GM12878 (cell line): ENCODE results near the gene CENPE. TPM values are rescaled to one million over a fixed set of nuclear protein-coding genes. Genes with fewer than 3 reads are reported as not detected.

Source experiments
- ATAC-seq: fragments of 200-7000 bp; cut with Tn5 transposase; 3 replicates; pipeline ENCODE4 v1.9.1; 2020; ENCODE audit warnings: mild to moderate bottlenecking, moderate library complexity
- BruUV-seq: library from RNA; stranded (reverse); fragments of 400-500 nt; replicated peaks from 2 replicates; lab custom pipeline; 2021; lab: Mats Ljungman, UMichigan
- CTCF ChIA-PET: fragments of 300-600 bp; sonication (Branson Sonifier 250); formaldehyde crosslinking; extraction: SDS; loops from one replicate; lab custom pipeline; 2021; ENCODE audit warnings: inconsistent platforms; lab: Yijun Ruan, JAX
- POLR2A ChIA-PET: fragments of 350-600 bp; formaldehyde crosslinking; extraction: SDS; loops from one replicate; lab custom pipeline; 2021; ENCODE audit warnings: inconsistent platforms; lab: Charles Lee
- RAD21 ChIA-PET: fragments of 300-600 bp; sonication (Branson Sonifier 250); formaldehyde crosslinking; loops from one replicate; lab custom pipeline; 2023; ENCODE audit warnings: antibody characterized with exemption; ENCODE audit not compliant: unreplicated experiment; lab: Charles Lee
- SMC1A ChIA-PET: fragments of 300-600 bp; sonication (Branson Sonifier 250); formaldehyde crosslinking; loops from one replicate; lab custom pipeline; 2023; ENCODE audit not compliant: unreplicated experiment, uncharacterized antibody; lab: Charles Lee
- DNase-seq: peaks from one replicate; pipeline ENCODE4 v3.0.0-alpha.2; 2011; ENCODE audit warnings: low read depth, low spot score
- FAIRE-seq: peaks from 3 replicates; lab custom pipeline; 2011; peaks lifted over from hg19 to GRCh38; lab: Jason Lieb, UNC
- H2AFZ ChIP-seq: 2 replicates; pipeline ENCODE4 v1.6.0; 2011; ENCODE audit warnings: low read depth, low read length, control low read depth; ENCODE audit not compliant: control insufficient read depth
- H3K27ac ChIP-seq: 2 replicates; pipeline ENCODE4 v1.5.1; 2011; ENCODE audit warnings: control low read depth; ENCODE audit not compliant: control insufficient read depth, insufficient read depth
- H3K27me3 ChIP-seq, 2 experiments: replicated peaks in 1 of 2; 2 replicates each; pipeline versions ENCODE4 v1.6.0 to v1.6.1; 2011; ENCODE audit warnings: low read length in 1 of 2; ENCODE audit not compliant: control insufficient read depth in 2 of 2, insufficient read depth in 2 of 2
- H3K36me3 ChIP-seq, 2 experiments: 2 replicates each; pipeline ENCODE4 v1.5.1; 2011; ENCODE audit warnings: low read length in 1 of 2; ENCODE audit not compliant: control insufficient read depth in 2 of 2, insufficient read depth in 2 of 2
- H3K4me1 ChIP-seq: 2 replicates; pipeline ENCODE4 v1.6.1; 2011; ENCODE audit warnings: mild to moderate bottlenecking, low read length, moderate library complexity, mixed read lengths; ENCODE audit not compliant: control insufficient read depth, insufficient read depth
- H3K4me2 ChIP-seq: 2 replicates; pipeline ENCODE4 v1.6.0; 2011; ENCODE audit warnings: control low read depth; ENCODE audit not compliant: control insufficient read depth, insufficient read depth
- H3K4me3 ChIP-seq: fragments of 200-600 bp; sonication (generic); 2 replicates; pipeline ENCODE4 v1.5.1; 2016
- H3K79me2 ChIP-seq: 2 replicates; pipeline ENCODE4 v1.6.0; 2011; ENCODE audit warnings: low read length; ENCODE audit not compliant: control insufficient read depth, insufficient read depth
- H3K9ac ChIP-seq: 2 replicates; pipeline ENCODE4 v1.8.0; 2011; ENCODE audit warnings: low read length, control low read depth, mixed read lengths; ENCODE audit not compliant: control insufficient read depth, insufficient read depth
- H3K9me3 ChIP-seq: replicated peaks from 3 replicates; pipeline ENCODE4 v1.5.1; 2011; ENCODE audit warnings: mild to moderate bottlenecking, low read length; ENCODE audit not compliant: control insufficient read depth, insufficient read depth
- H4K20me1 ChIP-seq: 2 replicates; pipeline ENCODE4 v1.6.0; 2011; ENCODE audit not compliant: control insufficient read depth, insufficient read depth
- BHLHE40 ChIP-seq, 2 experiments: fragments of 450-650 bp in 1 of 2; IDR thresholded peaks; 2 replicates each; pipeline ENCODE4 v1.6.1; 2011 to 2017; ENCODE audit warnings: low read depth in 2 of 2, borderline replicate concordance in 1 of 2, improper control_type of control experiment in 1 of 2, low read length in 1 of 2, mild to moderate bottlenecking in 1 of 2
- CBX5 ChIP-seq: sonication (generic); IDR thresholded peaks from 2 replicates; pipeline ENCODE4 v1.6.1; 2016; ENCODE audit warnings: low read depth, moderate library complexity, mild to moderate bottlenecking, inconsistent platforms
- NR2F1 ChIP-seq: fragments of 450-650 bp; conservative IDR thresholded peaks from 2 replicates; pipeline ENCODE4 v1.6.1; 2017; ENCODE audit warnings: mild to moderate bottlenecking
- NRF1 ChIP-seq: conservative IDR thresholded peaks from 2 replicates; pipeline ENCODE4 v1.6.1; 2011; ENCODE audit warnings: mild to moderate bottlenecking, low read depth, low read length, improper control_type of control experiment
- SREBF2 ChIP-seq: IDR thresholded peaks from 2 replicates; pipeline ENCODE4 v1.6.1; 2012; ENCODE audit warnings: mild to moderate bottlenecking, low read length
- TCF7 ChIP-seq: IDR thresholded peaks from 2 replicates; pipeline ENCODE4 v1.6.1; 2014; ENCODE audit warnings: antibody characterized with exemption, borderline replicate concordance
- WRNIP1 ChIP-seq: IDR thresholded peaks from 2 replicates; pipeline ENCODE4 v1.6.1; 2011; ENCODE audit warnings: low read depth, low read length, improper control_type of control experiment, borderline replicate concordance
- WGBS: methylation state at CpG from one replicate; pipeline ENCODE4 v1.1.6; 2016; ENCODE audit warnings: low lambda C conversion rate; ENCODE audit not compliant: insufficient replicate concordance, insufficient coverage; ENCODE audit errors: missing lambda C conversion rate; 5-methylcytosine and 5-hydroxymethylcytosine counted together
- in situ Hi-C: fragments of 300-500 bp; cut with MboI; formaldehyde crosslinking; loops from 9 replicates; pipeline ENCODE4 v1.14.3; 2018; ENCODE audit warnings: mixed read lengths
- intact Hi-C: fragments of 100-400 bp; cut with micrococcal nuclease; formaldehyde crosslinking; loops from one replicate; pipeline ENCODE4 v1.14.2; 2022; ENCODE audit not compliant: unreplicated experiment
- polyA plus RNA-seq, 11 experiments: library from polyadenylated mRNA; depleted of rRNA in 4 of 11; unstranded in 6 of 11; stranded (reverse) in 5 of 11; fragments of >200 nt; fragmentation: Nextera tagmentation in 4 of 11; fragmentation: Illumina TruSeq in 1 of 11; extraction: Ambion mirVana in 4 of 11; extraction: Trizol in 1 of 11; gene quantifications; 1 replicate in 1 of 11; 2 replicates in 10 of 11; pipeline versions ENCODE4 v1.2.1 to v1.2.3, GENCODE V29; 2011 to 2016; ENCODE audit warnings: inconsistent platforms in 2 of 11, missing spikeins in 2 of 11, low read depth in 1 of 11
- total RNA-seq, 4 experiments: library from RNA; depleted of rRNA in 3 of 4; stranded (reverse); fragments of >200 nt in 3 of 4; fragmentation: Illumina TruSeq in 1 of 4; extraction: Trizol in 1 of 4; gene quantifications; 2 replicates each; pipeline versions ENCODE4 v1.2.1 to v1.2.3, GENCODE V29; 2013 to 2021
- TF ChIP-seq, protein P1 (sequence below): IDR thresholded peaks from 2 replicates; pipeline ENCODE4 v1.6.1; 2012; ENCODE audit warnings: low read depth, low read length, improper control_type of control experiment
- TF ChIP-seq, protein P2 (sequence below): IDR thresholded peaks from 2 replicates; pipeline ENCODE4 v1.6.1; 2011; ENCODE audit warnings: low read depth, mild to moderate bottlenecking, low read length, moderate library complexity, borderline replicate concordance; ENCODE audit errors: extremely low read depth
- TF ChIP-seq, protein P3 (sequence below): fragments of 450-650 bp; IDR thresholded peaks from 2 replicates; pipeline ENCODE4 v1.6.1; 2016; ENCODE audit warnings: mild to moderate bottlenecking, moderate library complexity, borderline replicate concordance
- TF ChIP-seq, protein P4 (sequence below): IDR thresholded peaks from 2 replicates; pipeline ENCODE4 v1.6.1; 2012; ENCODE audit warnings: low read depth, low read length, improper control_type of control experiment

CENPE gene
- total and polyA plus RNA-seq, 10 of the 15 experiments (the other 5 are each of a cell fraction or from before 2014, with no cell fraction given), result 10.2 to 53.6 (median 25.2) TPM

DNA sequence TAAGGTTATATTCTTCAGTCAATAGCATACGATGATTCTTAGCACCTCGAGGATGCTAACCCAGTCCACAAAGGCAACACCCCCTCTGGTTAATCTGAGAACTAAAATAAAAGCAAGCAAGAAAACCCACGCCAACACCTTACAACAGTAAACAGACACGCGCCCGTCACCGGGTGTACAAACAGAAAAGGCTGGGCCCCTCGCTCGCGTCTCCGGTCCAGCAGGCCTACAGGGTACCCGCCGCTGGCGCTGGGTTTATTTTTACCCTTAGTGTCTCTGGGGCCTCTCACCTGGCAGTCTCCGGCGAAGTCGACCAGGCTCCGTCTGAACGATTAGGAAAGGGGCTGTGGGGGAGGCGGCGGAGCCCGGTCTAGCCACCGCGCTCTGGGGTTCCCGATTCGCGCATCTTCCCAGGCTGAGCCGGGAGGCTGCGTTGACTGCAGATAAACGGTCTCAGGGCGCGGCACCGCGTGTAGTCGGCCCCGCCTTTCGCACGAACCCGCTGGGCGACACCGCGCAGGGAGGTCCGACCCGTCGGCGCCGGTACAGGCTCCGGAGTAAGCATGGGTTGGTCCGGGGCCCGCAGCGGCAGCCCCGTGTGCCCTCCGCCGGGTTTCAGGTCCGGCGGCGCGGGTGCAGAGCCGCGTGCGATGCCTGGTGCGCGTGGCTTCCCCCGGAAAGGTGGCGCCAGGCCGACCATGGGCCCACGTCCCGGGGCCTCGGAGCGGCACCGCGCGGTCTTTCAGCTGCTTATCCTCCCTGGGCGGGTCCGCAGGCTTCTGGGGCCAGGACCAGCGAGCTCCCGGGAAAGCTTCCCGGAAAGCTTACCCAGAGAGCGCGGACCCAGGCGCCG lies 122.0 kb downstream of the CENPE start:
- Histone ChIP-seq H3K27me3 (no peaks in the 10 kb centered on the region), H3K36me3 (no peaks in the 10 kb centered on the region), H2AFZ (peak overlapping the region; percentile 83), H3K4me3 (peak overlapping the region; percentile 77), H3K4me1 (peaks cover 8% of the 10 kb centered on the region), H3K9ac (peak overlapping the region; percentile 93), H4K20me1 (no peaks in the 10 kb centered on the region), H3K9me3 (no peaks in the 10 kb centered on the region), H3K4me2 (peak overlapping the region; percentile 94), H3K79me2 (peaks cover 53% of the 10 kb centered on the region), H3K27ac (peak overlapping the region; percentile 93)
- ChIA-PET POLR2A (interaction anchor here (0.6 to 1.3 kb wide), 5 partner anchors 19 to 648 kb away, joined by 3 to 5 read pairs (median 3); no protein-coding TSS in a partner anchor), CTCF (interaction anchor here (0.8 to 2.6 kb wide), 7 partner anchors 12 to 56 kb away, joined by 3 to 17 read pairs (median 10); partner anchors contain the start of gene SLC9B1), RAD21 (interaction anchor here (0.6 to 7.8 kb wide), 9 partner anchors 11 to 645 kb away, joined by 3 to 69 read pairs (median 3); partner anchors contain the start of gene CISD2), SMC1A (interaction anchor here (0.6 to 5.4 kb wide), 9 partner anchors 8 to 248 kb away, joined by 3 to 59 read pairs (median 4); partner anchors contain the start of gene UBE2D3)
- ATAC-seq, result peak; percentile 75
- no peak for DNase-seq
- no peak for FAIRE-seq
- whole genome bisulfite sequencing, result under 1% methylated on average over 82 of the region's 82 CpGs
- BruUV-seq, result no TSS peak
- in situ Hi-C loops, result no loop called here
- intact Hi-C loops, result loop anchor here (2.0 kb wide), 1 partner anchor 249 kb away; the partner anchor contains the start of gene UBE2D3
- TF ChIP-seq SREBF2 (no peak), CBX5 (peak; percentile 4; the same call in 1 of the 2 replicates), BHLHE40 (IDR thresholded peaks at IDR 0.05; ENCODE audit: borderline replicate concordance in 1 of 2, low read depth in 2 of 2, low read length in 1 of 2) (peak; percentile 10 to 66; a peak in 2 of 4 replicates), WRNIP1 (no peak), TCF7 (no peak), NR2F1 (0 out of 2 replicates have a peak, but pooled peaks have one; percentile 27), NRF1 (no peak)
- TF ChIP-seq, protein P1, sequence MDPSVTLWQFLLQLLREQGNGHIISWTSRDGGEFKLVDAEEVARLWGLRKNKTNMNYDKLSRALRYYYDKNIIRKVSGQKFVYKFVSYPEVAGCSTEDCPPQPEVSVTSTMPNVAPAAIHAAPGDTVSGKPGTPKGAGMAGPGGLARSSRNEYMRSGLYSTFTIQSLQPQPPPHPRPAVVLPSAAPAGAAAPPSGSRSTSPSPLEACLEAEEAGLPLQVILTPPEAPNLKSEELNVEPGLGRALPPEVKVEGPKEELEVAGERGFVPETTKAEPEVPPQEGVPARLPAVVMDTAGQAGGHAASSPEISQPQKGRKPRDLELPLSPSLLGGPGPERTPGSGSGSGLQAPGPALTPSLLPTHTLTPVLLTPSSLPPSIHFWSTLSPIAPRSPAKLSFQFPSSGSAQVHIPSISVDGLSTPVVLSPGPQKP, result no peak
- TF ChIP-seq, protein P2, sequence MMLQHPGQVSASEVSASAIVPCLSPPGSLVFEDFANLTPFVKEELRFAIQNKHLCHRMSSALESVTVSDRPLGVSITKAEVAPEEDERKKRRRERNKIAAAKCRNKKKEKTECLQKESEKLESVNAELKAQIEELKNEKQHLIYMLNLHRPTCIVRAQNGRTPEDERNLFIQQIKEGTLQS, result no peak
- TF ChIP-seq, protein P3, sequence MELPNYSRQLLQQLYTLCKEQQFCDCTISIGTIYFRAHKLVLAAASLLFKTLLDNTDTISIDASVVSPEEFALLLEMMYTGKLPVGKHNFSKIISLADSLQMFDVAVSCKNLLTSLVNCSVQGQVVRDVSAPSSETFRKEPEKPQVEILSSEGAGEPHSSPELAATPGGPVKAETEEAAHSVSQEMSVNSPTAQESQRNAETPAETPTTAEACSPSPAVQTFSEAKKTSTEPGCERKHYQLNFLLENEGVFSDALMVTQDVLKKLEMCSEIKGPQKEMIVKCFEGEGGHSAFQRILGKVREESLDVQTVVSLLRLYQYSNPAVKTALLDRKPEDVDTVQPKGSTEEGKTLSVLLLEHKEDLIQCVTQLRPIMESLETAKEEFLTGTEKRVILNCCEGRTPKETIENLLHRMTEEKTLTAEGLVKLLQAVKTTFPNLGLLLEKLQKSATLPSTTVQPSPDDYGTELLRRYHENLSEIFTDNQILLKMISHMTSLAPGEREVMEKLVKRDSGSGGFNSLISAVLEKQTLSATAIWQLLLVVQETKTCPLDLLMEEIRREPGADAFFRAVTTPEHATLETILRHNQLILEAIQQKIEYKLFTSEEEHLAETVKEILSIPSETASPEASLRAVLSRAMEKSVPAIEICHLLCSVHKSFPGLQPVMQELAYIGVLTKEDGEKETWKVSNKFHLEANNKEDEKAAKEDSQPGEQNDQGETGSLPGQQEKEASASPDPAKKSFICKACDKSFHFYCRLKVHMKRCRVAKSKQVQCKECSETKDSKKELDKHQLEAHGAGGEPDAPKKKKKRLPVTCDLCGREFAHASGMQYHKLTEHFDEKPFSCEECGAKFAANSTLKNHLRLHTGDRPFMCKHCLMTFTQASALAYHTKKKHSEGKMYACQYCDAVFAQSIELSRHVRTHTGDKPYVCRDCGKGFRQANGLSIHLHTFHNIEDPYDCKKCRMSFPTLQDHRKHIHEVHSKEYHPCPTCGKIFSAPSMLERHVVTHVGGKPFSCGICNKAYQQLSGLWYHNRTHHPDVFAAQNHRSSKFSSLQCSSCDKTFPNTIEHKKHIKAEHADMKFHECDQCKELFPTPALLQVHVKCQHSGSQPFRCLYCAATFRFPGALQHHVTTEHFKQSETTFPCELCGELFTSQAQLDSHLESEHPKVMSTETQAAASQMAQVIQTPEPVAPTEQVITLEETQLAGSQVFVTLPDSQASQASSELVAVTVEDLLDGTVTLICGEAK, result no peak
- TF ChIP-seq, protein P4, sequence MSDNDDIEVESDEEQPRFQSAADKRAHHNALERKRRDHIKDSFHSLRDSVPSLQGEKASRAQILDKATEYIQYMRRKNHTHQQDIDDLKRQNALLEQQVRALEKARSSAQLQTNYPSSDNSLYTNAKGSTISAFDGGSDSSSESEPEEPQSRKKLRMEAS, result peak; percentile 71
